ENCODE measurements around the gene F3. TPM values are rescaled to one million over a fixed set of nuclear protein-coding genes. Genes with fewer than 3 reads are reported as not detected.

The F3 gene
- total RNA-seq, 1 donor from 2014 or later, result 3.4 TPM

- DNase-seq, result peak; percentile 26
Measured at GRCh38 chr1:94552071-94552586, 10.6 kb upstream of the F3 start.

DNA sequence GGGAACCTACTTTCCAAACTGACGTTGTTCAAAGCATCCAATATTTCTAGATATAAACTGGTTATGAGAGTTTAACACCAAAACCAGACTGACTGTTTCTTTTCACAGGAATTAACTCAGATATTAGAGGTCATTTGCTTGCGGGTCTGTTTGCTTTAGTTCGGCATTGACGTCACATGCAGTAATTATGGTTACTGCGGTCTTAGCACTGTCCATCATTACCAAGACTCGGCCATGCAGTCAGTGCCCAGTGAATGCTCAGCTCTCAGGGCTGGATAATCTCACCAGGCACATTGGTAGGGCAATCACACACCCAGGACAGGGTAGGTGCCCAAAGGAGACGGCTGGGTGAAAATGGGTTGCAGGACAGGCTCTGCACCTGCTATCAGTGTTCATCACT lies 9.9 kb upstream of the F3 start:
- DNase-seq, result no peak

- DNase-seq, result no peak
Measured at GRCh38 chr1:94550800-94551241, 9.3 kb upstream of the F3 start.

GRCh38 chr1:94550396-94550795 lies 8.8 kb upstream of the F3 start:
- DNase-seq, result no peak

- DNase-seq, result no peak
Measured at GRCh38 chr1:94549706-94550105, 8.1 kb upstream of the F3 start.

DNA sequence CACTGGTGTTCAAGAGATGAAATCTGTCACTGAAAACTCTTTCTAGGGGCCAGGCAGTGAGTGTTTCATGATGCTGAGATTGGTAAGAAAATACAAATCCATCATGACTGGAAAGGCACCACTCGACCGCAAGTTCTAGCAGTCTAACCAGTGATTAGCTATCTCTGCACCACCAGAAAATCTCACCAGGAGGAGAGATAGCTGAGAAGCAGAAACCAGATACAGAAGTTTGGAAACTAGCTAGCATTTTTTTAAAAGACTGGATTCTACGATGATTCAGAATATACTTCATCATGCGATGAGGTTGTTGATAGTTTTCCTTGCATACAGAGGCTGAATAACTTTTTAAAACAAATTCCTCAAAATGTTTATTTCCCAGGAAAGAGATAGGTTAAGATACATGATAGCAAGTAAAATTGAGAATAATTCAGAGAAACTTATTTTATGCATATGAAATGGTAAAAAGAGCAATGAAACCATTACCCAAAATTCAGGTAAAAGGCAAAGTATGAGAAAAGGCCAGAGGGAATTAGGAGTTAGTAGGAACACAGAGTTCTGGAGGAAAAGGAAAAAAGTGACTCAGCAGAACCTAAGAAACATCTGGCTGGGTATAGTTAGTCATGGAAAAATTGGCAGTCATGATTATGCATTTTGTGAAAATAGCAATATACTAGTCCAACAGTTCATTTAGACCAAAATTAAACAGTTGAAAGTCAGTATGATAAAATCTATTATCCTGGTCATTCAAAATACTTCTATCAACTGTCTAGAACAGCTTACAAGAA lies 3.3 kb upstream of the F3 start:
- peak; percentile 73 for DNase-seq

GRCh38 chr1:94543893-94544635 lies 2.5 kb upstream of the F3 start:
- no peak for DNase-seq

DNA sequence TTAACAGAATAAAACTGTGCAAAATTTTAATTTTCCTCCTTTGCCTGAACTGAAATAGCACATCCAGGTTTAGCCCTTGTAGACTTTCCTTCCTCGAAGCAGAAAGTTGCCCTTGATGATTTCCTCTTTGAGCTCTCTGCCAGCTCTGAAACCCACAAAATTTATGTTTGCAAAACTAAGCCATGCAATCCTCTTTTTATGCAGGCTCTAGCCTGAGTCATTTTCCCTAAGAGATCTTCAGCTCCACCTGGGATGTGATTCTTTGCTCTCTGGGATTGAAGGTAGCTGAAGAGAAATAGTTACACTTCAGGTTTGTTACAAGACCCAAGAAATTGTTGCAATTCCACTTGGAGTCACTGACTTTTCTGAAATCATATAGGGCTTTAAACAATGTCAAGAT lies 1.4 kb upstream of the F3 start:
- DNase-seq, result peak; percentile 28

- DNase-seq, result no peak
Measured at GRCh38 chr1:94542088-94542870, 720 bp upstream of the F3 start.

GRCh38 chr1:94540440-94541245 lies 916 bp downstream of the F3 start:
- DNase-seq, result no peak

GRCh38 chr1:94539496-94539895 lies 2.1 kb downstream of the F3 start:
- no peak for DNase-seq

- no peak for DNase-seq
Measured at GRCh38 chr1:94538243-94538827, 3.2 kb downstream of the F3 start.

DNA sequence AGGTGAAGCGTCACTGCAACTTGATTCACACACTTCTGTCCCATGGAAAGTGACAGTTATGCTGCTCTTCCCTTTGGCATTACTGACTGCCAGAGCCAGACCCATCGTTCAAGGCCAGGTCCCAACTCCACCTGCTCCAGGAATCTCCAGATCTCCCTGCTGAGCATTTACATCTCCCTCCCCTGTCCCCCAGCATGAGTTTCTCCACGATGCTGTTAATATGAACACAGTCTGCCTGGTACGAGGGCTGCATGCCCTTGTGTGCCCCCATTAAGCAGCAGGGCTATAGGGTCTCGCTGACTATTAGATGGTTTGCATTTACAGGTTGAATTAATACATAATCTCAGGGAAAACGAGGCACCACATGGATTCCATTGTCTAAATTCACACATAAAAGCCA lies 4.3 kb downstream of the F3 start:
- no peak for DNase-seq

DNA sequence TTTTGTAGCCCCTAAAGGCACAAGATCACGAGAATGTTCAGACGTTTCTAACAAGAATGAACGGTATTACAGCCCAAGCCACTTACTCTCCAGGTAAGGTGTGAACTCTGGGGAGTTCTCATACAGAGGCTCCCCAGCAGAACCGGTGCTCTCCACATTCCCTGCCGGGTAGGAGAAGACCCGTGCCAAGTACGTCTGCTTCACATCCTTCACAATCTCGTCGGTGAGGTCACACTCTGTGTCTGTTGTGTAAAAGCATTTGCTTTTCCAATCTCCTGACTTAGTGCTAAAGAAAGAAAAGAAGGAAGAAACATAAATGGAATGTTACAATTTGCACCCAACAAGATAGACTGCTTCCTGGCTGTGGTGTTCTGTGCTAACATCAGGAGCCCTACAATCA lies 5.7 kb downstream of the F3 start:
- no peak for DNase-seq

DNA sequence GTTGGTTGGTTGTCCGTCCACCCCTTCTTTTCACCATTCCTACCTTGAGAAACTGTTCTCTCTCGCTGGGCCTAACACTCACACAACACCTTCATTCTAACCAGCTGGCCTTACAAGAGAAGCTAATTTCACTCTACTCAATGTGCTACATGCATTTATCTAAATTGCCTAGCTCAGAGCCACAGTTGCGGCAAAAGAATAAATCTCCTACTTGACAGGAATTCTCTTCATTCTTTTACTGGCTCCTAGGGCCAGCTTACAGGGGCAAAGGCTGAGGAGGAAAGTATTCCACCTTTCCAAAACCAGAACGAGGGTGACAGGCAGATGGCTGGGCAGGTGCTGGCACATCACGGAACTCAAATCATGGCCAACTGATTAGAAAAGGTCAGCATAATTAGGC lies 6.5 kb downstream of the F3 start:
- no peak for DNase-seq

GRCh38 chr1:94532077-94532476 lies 9.5 kb downstream of the F3 start:
- no peak for DNase-seq

DNA sequence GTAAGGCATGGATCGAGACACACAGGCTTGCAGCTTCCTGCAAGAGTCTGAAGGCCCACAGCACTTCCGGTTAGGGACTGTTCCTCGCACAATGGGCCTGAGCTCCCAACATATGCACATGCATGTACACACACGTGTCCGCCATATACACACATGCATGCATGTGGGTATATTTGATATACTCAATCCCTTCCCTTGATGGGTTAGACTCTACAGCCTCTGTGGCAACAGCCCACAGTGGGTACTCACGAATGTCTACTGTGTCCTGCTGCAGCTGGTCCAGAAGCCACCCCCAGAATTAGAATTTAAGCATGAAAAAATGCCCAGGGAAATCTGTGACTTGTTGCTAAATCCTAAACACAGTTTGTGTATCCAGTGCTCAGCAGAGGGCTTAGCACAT lies 9.9 kb downstream of the F3 start:
- no peak for DNase-seq

DNA sequence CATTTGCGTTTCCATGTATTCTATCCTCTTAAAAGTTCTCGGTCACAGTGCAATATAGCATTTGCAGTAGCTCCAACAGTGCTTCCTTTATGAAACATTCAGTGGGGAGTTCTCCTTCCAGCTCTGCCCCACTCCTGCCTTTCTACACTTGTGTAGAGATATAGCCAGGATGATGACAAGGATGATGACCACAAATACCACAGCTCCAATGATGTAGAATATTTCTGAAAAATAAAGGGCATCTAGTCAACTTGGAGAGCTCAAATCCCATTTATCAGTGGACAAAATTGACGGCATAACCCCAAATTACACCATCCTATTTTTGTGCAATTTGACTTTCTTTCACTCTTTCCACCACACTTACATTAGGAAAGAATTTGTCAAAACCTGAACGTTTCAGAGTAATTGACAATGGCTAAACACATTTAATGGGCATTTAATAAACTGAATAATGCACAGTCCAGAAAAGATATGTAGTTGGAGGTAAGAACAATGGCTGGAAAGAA lies 11.1 kb downstream of the F3 start:
- DNase-seq, result no peak

GRCh38 chr1:94529416-94529815 lies 12.1 kb downstream of the F3 start:
- no peak for DNase-seq

DNA sequence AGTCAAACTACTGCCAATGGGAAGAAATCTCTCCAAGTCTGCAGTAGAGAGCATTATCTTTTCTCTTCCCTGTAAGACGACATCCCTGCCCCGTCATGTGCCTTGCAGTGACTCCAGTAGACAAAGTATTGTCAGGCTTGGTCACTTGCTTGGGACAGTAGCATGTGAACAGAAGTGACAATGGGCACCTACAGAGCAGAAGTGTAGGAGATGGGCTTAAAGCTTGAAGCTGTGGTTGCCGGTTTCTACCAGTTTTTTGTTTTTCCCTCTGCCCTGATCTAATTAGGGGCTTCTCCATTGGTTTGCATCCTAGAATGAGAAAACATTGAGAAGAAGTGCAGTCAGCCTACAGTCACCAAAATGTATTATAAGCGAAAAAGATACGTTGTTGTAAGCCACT lies 12.7 kb downstream of the F3 start:
- DNase-seq, result no peak

DNA sequence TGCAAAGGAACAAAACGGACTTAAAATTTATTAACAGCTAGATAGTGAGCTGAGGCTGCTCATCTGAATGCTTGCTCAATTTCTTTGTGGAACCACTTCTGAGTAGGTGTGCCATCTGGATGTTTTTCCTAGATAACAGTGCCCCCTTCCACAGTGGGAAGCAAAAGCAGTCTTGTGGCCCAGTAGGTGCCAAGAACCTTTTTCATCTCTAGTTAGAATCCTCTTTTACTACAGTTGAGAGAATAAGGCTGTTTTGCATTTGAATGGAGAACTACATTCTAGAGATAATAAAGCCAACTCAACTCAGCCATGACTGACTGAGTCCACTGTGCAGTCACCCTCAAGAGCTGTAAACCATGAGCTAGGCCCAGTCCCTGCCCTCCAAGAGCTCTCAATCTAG lies 13.3 kb downstream of the F3 start:
- DNase-seq, result no peak

Data from dermis blood vessel endothelial cell (primary cell).